HG02623 (cell line): ENCODE results near the gene L3MBTL4.
"Not testable (repeated sequence)": the region's sequence is repeated elsewhere in the genome, so short reads cannot be mapped to it uniquely, and the experiment has no call there.

Experiments used
- ATAC-seq: cut with Tn5 transposase; IDR thresholded peaks from one replicate; pipeline ENCODE4 v1.9.1; 2021; ENCODE audit warnings: moderate library complexity; ENCODE audit not compliant: unreplicated experiment

Gene L3MBTL4

DNA sequence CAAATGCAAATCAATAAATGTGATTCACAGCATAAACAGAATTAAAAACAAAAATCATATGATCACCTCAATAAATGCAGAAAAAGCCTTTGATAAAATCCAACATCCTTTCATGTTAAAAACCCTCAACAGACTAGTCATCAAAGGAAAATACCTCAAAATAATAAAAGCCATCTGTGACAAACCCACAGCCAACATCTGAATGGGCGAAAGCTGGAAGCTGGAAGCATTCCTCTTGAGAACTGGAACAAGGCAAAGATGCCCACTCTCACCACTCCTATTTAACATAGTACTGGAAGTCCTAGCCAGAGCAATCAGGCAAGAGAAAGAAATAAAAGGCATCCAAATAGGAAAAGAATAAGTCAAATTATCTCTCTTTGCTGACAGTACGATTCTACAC is 367.1 kb downstream of the L3MBTL4 start:
- ATAC-seq, result not testable (repeated sequence)

DNA sequence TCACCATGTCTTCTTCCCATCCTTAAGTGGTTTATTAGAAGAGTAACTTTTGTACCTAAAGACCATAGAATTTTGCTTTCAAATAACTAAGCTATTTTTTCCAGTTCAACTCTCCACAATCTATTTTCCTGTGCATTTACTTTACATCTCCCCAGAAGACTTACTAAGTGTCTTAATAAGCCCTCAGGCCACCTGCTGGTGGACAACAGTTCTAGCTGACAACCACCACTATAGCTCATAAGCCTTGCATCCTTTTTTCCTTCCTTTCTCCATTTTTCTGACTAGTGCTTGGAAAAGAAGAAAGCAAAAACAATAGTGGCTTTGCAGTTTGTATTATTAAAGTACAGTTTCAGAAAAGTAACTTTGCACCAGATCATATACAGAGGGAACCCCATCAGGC is 369.9 kb downstream of the L3MBTL4 start:
- ATAC-seq, result no peak

DNA sequence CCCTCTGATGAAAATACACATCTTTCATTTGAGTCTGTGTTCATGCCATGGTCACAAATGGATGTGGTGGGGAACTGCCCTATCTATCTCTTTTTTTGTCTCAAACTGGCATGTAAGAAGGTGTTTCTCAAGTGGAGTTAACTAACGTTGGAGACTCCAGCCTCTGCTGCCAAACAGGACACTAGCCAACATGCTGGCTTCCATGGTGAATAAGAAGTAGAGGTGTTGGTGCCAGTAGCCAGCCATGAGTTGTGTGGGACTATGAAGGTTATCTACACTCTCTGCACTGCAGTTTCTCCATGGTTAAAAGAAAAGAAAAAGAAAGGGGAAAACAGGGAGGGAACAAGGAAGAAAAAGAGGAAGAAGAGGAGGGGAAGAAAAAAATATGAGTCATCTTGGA is 370.4 kb downstream of the L3MBTL4 start:
- ATAC-seq, result no peak

DNA sequence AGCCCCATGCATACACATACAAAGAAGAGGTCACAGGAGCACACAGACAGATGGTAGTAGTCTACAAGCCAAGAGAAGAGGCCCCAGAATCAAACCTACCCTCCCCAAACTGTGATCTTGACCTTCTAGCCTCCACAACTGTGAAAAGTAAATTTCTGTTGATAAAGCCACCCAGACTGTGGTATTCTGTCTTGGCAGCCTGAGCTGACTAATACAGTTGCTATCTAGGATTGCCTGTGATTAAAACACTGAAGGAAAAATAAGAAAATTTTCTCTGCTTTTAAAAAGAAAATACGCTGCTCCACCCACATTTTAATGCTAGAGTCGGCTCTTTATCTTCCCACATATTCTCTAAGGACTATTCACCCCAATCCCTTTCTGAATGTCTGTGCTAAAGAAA is 375.7 kb downstream of the L3MBTL4 start:
- ATAC-seq, result no peak

DNA sequence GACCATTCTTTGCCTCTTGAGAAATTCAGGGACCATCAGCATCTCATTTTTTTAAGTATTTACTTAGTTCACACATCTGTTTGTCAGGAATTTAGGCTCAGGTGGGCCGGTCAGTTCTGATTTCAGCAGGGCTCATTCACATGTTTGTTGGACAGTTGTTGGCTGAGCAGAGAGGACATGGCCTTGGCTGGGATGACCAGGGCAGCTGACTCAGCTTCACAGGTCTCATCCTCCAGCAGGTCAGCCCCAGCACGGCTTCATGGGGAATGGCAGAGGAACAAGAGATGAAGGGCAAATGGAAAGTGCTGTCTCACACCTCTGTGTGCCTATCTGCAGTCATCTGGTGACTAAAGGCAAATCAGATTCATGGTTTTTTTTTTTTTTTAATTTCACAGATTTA is 383.3 kb downstream of the L3MBTL4 start:
- no peak for ATAC-seq

DNA sequence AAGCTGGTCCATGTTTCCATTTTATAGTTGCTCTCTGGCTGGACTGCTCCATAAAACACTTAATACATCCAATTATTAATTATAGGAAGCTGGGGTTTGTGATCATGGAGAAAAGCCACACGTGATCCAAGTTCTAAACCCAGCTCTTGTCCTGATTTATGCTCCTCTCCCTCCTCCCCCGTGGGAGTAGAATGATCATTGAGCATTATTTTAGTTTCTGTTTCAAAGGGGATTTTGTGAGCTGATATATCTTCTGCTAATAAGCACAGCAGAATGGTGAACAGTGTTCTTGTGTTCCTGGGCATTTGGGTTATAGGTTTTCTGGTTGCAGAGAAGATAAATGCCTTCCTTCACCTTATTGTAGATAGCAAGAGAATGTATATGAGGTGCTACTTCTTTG is 383.7 kb downstream of the L3MBTL4 start:
- ATAC-seq, result no peak

DNA sequence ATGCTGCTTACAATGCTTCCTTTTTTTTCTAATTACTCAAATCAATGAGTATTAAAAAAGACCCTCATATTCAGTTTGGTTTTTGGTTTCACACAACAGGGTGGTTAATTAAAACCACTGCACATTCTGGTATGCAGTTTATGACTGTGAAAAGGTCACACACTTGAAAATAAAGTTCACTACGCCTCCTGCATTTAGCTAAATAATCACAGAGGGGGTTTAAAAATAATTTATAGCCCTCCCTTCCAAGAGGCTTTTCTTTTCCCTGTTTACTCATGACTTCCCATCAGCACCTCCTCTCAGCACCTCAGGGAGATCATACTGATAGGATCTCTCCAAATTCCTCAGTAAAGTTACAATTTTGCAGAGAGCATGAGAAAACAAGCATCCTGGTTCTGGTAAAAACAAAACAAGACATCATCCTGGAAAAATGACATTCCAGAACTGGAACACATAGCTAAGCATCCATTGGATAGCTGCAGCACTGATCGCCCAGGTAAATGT is 389.9 kb downstream of the L3MBTL4 start:
- no peak for ATAC-seq

DNA sequence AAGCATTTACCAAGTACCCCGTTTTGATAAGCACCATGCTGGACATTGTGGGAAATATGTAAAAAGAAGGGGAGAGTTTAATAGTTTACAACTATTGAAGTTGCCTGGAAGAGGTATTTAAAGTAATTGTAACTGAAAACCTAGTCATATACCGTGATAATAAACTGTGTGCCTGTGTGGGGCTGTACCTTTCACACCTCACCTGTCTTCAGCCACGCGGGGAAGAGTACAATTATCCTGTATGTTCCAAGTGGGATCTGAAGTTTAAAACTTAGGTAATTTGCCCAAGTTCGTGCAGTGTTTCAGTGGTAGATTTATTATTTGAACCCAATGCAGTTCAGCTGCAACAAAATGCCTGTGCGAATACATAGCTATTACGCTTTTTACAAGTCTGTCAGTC is 391.2 kb downstream of the L3MBTL4 start:
- ATAC-seq, result no peak

DNA sequence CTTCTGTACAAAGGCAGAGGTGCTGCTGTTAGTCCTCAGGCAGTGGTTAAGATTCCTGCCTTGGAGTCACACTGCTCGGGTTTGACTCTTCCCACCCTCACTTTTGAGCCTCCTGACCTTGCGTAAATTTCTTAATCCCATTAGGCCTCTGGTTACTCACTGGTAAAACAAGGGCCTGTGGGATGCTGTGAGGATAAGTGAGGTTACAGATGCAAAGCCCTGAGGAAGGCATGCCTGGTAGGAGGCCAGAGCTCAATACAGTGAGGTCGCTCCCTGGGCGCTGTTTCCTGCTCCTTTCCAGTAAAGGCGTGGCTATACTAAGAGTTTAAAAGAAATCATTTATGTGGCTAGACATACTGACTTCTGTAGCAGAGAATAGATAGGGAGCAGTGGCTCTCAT is 391.9 kb downstream of the L3MBTL4 start:
- ATAC-seq, result no peak

DNA sequence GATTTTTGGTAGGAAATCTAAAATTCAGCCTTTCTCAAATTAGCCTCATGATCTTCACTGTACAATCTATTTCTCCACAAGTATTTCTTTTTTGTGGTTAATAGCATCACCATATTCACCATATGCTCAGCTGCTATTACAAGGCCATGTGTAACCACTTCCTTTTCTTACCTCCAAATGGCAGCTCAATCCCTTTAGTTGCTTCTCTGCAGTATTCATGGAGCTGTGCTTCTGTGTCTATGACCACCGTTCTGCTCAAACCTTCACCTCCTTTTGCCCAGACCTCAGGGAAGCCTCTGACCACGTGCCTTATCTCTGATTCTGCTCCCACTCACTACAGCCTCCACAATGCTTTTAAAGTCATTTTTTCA is 392.7 kb downstream of the L3MBTL4 start:
- peak; percentile 44 for ATAC-seq

DNA sequence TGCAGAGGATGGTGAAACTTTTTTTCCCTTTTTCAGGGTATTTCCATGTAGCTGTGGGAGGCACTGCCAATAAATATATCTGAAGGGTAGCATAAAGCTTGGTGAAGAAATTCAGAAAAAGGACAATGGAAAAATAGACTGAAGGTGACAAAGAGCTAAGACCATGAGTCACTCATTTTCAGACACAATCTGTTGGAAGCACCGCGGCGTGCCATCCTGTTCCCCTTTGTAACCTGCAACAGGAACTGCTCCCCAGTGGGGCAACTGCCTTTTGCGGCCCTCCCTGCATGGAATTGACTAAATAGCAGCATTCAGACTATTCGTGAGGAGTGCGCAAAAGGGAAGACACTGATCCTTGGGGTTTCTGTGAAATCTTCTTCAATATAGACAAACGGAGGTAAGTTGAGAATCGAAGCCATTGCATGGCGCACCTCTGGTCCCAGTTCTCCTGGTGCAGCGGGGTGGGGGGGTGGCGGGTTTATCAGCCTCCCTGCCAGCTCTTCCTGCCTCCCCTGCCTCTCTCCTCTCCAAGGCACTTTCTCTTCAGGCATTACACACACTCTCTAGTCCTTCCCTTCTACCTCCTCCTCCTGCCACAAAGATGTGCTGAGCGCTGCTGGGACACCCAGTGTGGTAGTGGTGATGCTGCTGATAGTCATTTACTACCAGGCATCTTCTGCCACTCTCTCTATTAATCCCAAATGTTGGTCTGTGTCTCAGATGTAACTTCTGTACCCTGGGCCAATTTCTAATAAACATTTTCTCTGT is 393.2 kb downstream of the L3MBTL4 start:
- ATAC-seq, result no peak

DNA sequence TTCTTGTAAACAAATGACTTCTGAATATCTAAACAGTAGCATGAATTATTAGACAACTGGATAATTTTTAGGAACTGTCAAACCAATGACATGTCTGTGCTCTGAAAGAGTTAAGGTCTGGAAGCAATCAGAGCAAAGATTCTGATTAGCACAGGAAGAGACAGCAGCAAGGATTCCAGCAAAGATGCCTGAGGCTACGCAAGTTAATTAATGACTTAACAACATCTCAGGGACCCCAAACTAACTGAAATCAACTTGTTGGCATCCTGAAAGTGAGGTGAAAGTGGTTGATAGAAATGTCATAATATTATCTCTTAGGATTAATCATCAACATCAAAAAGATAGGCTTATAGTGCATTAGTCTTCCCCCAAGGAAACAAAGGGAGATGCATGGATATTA is 396.0 kb downstream of the L3MBTL4 start:
- no peak for ATAC-seq

DNA sequence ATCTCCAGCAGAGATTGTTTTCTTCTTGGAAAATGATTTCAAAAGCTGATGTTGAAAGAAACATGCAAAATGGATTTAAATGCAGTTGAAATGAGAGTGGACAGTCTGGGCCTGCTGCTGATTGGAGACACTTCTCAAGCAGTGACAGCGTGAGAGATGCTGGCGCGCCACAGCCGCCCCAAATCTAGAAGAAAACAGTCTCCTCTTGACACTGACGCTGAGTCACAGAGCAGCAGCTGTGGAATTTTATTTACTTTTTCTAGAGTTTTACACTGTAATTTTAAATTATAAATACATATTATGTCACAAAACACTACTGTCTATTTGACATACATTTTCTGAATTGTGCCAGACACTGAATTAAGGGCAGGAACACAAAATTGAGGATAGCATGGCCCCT is 397.5 kb downstream of the L3MBTL4 start:
- no peak for ATAC-seq

DNA sequence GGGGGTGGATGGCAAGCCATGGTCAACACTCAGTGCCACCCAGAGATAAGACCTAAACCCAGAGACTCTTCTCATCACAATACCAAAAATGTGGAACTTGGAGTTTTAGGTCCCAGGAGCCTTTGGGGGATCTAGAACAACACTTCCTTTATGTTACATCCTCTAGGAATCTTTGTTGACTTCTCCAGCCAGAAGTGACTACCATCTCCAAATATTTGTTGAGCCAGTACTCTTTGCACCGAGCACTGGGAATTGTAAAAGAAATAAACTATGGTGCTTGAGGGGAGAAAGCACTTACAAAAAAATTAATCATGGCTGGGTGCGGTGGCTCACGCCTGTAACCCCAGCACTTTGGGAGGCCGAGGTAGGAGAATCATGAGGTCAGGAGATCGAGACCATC is 399.3 kb downstream of the L3MBTL4 start:
- ATAC-seq, result no peak

DNA sequence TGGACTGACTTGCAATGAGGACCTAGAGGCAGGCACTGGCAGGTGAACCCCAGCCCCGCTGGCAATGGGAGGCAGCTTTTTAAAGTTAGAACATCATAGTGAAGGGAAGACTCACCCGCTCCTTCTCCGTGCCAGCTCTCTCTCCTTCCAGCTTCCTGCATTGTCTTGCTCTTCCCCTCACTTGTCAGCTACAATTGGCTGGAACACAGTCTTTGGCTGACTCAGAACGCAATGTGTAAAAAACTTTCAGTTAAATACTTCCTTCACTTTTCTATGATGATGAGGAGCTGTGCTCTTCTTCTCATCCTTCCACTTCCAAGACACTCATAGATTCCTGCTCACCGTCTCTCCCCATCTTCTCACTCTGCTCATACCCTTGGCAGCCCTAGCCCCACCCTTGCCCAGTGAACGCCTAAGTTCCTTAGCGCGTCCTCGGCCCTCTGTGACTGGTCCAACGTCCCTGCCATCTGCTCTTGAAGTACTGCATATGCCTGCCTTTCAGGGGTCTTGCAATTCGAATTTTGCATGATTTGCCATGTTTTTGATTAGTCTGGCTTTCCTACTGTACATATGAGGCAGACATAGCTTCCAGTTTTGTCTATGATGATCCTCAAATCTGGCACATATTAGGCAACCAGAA is 401.4 kb downstream of the L3MBTL4 start:
- no peak for ATAC-seq

DNA sequence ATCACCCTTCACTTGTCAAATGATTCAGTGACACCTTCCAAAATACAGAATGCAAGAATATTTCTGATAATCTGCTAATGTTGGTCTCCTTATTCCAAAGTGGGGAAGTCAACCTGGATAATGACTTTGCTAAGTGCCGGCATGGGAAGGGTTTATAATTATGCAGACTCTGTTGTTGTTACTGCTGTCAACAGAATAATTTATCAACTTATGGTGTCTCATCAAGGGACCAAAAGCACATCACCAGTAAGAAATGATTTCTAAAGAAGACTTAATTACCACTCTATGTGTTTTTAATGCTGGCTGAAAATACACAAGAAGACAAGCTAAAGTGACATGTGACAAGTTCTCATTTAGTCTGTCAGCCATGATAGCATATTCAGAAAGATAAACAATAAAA is 403.8 kb downstream of the L3MBTL4 start:
- no peak for ATAC-seq

DNA sequence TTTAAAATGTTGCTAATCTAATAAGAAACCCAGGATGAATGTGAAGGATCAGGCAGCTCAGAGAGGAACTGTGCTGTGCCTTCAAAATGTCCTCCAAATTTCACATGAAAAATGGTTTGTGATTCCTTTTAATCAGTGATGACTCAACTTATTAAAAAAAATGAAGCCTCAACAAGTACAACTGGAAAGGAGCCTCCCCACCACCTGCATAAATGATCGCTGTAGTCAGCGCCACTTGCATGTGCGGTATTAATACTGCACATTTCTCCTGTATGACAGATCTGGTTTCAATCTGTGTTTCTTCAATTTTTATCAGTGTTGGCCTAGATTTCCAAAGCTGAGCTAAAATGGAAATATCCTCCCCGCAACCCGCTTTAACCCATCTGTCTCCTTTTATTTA is 404.4 kb downstream of the L3MBTL4 start:
- ATAC-seq, result no peak

DNA sequence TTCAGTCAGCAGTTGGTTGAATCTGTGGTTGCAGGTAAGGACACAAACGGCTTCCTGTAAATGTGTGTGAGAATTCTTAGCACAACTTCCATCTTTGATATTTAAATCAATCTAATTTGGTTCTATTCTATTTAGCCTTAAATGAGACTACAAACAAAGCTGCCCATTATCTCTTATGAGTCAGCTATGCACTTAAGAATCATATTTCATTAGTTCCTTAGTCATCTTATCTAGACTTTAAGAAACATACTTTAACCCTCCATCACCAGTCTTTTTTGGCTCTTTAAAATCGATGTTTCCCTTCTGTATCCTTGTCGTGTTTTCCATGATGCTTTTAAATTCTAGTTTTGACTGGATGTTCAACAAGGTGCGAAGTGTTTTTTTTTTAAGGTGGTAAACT is 405.0 kb downstream of the L3MBTL4 start:
- no peak for ATAC-seq

DNA sequence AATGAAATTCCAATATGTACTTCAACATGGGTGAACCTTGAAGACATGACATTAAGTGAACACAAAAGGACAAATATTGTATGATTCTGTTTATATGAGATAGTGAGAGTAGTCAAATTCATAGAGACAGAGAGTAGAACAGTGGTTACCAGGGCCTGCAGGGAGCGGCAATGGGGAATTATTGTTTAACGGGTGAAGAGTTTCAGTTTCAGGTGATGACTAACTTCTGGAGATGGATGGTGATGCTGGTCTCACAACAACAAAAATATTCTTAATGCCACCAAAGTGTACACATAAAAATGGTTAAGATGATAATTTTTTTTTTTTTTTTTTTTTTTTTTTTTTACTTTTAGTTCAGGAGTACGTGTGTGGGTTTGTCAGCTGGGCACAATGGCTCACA is 410.0 kb downstream of the L3MBTL4 start:
- ATAC-seq, result peak; percentile 96

DNA sequence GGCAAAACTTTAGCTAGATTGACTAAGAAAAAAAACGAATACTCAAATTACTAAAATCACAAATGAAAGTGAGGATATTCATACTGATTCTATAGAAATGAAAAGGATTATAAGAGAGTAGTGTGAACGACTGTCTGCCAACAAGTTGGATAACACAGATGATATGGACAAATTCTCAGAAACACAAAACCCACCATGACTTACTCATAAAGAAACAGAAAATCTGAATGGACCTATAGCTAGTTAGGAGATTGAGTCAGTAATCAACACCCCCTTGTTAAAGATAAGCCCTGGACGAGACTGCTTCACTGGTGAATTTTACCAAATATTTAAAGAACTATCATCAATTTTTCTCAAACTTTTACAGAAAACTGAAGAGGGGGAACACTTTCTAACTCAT is 410.6 kb downstream of the L3MBTL4 start:
- ATAC-seq, result peak; percentile 57

DNA sequence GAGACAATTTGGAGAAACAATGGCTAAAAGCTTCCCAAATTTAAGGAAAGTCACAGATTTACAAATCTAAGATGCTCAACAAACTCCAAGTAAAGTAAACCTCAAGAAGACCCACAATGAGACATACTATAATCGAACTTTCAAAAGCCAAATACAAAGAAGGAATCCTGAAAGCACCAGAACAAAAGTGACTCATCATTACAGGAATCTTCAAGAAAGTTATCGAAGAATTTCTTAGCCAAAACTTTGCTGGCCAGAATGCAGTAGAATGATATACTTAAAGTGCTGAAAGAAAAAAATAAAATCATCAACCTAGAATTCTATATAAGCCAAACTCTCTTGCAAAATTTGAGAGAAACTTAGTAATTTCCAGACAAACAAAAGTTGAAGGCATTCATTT is 412.8 kb downstream of the L3MBTL4 start:
- ATAC-seq, result no peak

DNA sequence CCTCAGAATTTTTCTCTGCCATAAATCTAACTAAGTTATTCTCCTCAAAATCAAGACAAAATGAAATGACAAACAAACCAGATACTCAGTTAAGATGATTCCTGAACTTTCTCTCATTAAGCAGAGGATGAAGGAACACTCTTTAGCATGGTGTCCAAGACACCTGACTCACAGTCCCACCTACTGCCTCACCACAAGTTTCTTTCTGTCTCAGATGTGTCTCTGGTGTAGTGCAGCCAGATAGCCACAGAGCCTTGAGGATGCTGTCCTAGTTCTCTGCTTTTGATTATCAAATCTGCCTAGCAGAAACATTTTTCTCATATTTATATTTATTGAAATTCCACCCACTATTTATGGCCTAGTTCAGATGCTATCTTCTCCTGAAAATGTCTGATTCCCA is 415.8 kb downstream of the L3MBTL4 start:
- peak; percentile 98 for ATAC-seq
